Measurements from ENCODE around the gene DEAF1. TPM values are rescaled to one million over a fixed set of nuclear protein-coding genes. Genes with fewer than 3 reads are reported as not detected.

Gene DEAF1
- total and polyA plus RNA-seq, 9 of the 15 experiments (the other 6 are each of a cell fraction or from before 2014, with no cell fraction given), result 2.0 to 69.1 (median 26.8) TPM

DNA sequence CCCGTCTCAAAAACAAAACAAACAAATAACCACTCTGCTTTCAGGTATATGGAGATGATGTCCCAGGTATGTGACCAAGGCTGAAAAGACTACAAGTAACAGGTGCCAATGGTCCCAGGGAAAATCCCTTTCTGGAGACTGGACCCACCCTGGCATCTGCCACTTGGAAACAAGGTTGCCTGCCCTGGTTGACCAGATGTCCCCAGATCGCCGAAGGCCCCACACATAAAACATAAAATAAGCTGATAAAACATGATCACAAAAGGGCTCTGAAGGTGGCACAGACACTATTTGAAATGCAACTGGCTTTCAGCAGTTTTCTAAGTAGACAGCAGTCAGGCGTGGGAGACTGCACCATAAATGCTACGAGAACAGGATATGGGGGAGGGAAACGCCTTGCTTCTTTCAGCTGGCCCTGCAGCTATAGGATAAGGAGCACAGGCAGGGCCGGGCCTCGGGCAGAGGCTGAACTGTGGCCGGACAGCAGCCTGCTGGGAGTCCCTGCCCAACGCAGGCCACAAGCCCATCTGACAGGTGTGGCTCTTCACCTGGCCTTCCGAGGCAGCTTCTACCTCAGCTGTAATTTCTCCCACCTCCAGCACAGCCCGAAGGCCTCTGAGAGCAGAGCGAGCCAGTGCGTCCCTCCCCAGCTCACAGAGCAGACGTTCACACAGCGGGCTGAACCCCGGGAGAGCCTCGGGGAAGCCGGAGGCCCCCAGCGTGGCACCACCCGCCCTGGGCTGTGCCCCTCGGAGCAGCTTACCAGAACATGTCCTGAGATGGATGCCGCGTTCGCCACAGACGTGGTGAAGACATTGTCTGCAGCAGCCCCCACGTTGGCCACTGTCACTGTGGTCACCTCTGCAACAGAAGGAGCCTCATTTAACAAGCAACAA is 4.0 kb downstream of the DEAF1 start (continued):
- TF ChIP-seq, protein P1, sequence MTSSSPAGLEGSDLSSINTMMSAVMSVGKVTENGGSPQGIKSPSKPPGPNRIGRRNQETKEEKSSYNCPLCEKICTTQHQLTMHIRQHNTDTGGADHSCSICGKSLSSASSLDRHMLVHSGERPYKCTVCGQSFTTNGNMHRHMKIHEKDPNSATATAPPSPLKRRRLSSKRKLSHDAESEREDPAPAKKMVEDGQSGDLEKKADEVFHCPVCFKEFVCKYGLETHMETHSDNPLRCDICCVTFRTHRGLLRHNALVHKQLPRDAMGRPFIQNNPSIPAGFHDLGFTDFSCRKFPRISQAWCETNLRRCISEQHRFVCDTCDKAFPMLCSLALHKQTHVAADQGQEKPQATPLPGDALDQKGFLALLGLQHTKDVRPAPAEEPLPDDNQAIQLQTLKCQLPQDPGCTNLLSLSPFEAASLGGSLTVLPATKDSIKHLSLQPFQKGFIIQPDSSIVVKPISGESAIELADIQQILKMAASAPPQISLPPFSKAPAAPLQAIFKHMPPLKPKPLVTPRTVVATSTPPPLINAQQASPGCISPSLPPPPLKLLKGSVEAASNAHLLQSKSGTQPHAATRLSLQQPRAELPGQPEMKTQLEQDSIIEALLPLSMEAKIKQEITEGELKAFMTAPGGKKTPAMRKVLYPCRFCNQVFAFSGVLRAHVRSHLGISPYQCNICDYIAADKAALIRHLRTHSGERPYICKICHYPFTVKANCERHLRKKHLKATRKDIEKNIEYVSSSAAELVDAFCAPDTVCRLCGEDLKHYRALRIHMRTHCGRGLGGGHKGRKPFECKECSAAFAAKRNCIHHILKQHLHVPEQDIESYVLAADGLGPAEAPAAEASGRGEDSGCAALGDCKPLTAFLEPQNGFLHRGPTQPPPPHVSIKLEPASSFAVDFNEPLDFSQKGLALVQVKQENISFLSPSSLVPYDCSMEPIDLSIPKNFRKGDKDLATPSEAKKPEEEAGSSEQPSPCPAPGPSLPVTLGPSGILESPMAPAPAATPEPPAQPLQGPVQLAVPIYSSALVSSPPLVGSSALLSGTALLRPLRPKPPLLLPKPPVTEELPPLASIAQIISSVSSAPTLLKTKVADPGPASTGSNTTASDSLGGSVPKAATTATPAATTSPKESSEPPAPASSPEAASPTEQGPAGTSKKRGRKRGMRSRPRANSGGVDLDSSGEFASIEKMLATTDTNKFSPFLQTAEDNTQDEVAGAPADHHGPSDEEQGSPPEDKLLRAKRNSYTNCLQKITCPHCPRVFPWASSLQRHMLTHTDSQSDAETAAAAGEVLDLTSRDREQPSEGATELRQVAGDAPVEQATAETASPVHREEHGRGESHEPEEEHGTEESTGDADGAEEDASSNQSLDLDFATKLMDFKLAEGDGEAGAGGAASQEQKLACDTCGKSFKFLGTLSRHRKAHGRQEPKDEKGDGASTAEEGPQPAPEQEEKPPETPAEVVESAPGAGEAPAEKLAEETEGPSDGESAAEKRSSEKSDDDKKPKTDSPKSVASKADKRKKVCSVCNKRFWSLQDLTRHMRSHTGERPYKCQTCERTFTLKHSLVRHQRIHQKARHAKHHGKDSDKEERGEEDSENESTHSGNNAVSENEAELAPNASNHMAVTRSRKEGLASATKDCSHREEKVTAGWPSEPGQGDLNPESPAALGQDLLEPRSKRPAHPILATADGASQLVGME (CRISPR knock-in tag; IDR thresholded peaks at IDR 0.05), result no peak
- TF ChIP-seq ZKSCAN1 (IDR thresholded peaks at IDR 0.05; ENCODE audit: low read depth, low read length) (no peak), MAFG (tag; conservative IDR thresholded peaks at IDR 0.05) (no peak), ZNF668 (CRISPR knock-in tag; IDR thresholded peaks at IDR 0.05) (no peak), MED1 (CRISPR knock-in tag; IDR thresholded peaks at IDR 0.05; ENCODE audit: borderline replicate concordance) (no peak), E2F3 (CRISPR knock-in tag; IDR thresholded peaks at IDR 0.05) (no peak), ZC3H8 (IDR thresholded peaks at IDR 0.05) (no peak), MECOM (CRISPR knock-in tag; IDR thresholded peaks at IDR 0.05) (no peak), NR2C2 (CRISPR knock-in tag; IDR thresholded peaks at IDR 0.05) (no peak), NR2C2 (tag; IDR thresholded peaks at IDR 0.05) (no peak), ZNF316 (IDR thresholded peaks at IDR 0.05) (no peak), ZSCAN32 (CRISPR knock-in tag; IDR thresholded peaks at IDR 0.05) (no peak), ZNF175 (CRISPR knock-in tag; IDR thresholded peaks at IDR 0.05; ENCODE audit: low read depth) (peak; percentile 88), RB1 (IDR thresholded peaks at IDR 0.05; ENCODE audit: low read depth) (no peak), ZNF785 (CRISPR knock-in tag; IDR thresholded peaks at IDR 0.05) (no peak), HSF4 (CRISPR knock-in tag; IDR thresholded peaks at IDR 0.05; ENCODE audit: borderline replicate concordance) (no peak), GATA2 (CRISPR knock-in tag; IDR thresholded peaks at IDR 0.05) (no peak)
- TF ChIP-seq, protein P2, sequence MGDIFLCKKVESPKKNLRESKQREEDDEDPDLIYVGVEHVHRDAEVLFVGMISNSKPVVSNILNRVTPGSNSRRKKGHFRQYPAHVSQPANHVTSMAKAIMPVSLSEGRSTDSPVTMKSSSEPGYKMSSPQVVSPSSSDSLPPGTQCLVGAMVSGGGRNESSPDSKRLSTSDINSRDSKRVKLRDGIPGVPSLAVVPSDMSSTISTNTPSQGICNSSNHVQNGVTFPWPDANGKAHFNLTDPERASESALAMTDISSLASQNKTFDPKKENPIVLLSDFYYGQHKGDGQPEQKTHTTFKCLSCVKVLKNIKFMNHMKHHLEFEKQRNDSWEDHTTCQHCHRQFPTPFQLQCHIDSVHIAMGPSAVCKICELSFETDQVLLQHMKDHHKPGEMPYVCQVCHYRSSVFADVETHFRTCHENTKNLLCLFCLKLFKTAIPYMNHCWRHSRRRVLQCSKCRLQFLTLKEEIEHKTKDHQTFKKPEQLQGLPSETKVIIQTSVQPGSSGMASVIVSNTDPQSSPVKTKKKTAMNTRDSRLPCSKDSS (IDR thresholded peaks at IDR 0.05; ENCODE audit: low read depth, partially characterized antibody), result no peak
- TF ChIP-seq, protein P3, sequence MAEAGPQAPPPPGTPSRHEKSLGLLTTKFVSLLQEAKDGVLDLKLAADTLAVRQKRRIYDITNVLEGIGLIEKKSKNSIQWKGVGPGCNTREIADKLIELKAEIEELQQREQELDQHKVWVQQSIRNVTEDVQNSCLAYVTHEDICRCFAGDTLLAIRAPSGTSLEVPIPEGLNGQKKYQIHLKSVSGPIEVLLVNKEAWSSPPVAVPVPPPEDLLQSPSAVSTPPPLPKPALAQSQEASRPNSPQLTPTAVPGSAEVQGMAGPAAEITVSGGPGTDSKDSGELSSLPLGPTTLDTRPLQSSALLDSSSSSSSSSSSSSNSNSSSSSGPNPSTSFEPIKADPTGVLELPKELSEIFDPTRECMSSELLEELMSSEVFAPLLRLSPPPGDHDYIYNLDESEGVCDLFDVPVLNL (CRISPR knock-in tag; IDR thresholded peaks at IDR 0.05; ENCODE audit: low read depth), result no peak
- TF ChIP-seq, protein P4, sequence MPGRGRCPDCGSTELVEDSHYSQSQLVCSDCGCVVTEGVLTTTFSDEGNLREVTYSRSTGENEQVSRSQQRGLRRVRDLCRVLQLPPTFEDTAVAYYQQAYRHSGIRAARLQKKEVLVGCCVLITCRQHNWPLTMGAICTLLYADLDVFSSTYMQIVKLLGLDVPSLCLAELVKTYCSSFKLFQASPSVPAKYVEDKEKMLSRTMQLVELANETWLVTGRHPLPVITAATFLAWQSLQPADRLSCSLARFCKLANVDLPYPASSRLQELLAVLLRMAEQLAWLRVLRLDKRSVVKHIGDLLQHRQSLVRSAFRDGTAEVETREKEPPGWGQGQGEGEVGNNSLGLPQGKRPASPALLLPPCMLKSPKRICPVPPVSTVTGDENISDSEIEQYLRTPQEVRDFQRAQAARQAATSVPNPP (IDR thresholded peaks at IDR 0.05; ENCODE audit: borderline replicate concordance, insufficient read depth, insufficient read length), result no peak
